Measurements from ENCODE around the gene AQP12B.
"Not testable (repeated sequence)": the region's sequence is repeated elsewhere in the genome, so short reads cannot be mapped to it uniquely, and the experiment has no call there.

AQP12B gene

GRCh38 chr2:240683329-240683979, 769 bp upstream of the AQP12B start:
- not testable (repeated sequence) for DNase-seq (ENCODE audit: low read depth)

GRCh38 chr2:240680185-240680584, 2.5 kb downstream of the AQP12B start:
- DNase-seq (ENCODE audit: low read depth): not testable (repeated sequence)

DNA sequence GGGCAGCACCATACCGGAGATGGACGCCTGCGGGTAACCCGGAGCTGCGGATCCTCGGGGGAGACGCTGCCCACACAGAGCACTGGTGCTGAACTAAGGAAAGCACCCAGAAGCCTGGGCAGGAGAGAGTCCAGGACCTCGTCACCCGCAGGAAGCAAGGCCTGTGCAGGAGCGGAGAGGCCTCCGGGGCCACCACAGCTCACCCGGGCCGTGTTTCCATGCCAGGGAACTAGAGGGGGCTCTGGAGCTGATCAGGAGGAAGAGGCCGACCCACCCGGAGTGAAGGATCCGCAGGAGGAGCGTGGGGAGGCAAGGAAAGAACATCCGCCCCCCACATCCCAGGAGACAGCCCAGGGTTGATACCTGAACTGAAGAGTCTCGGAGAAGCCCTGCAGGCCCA, 3.8 kb downstream of the AQP12B start:
- not testable (repeated sequence) for DNase-seq (ENCODE audit: low read depth)

GRCh38 chr2:240678043-240678442, 4.6 kb downstream of the AQP12B start:
- not testable (repeated sequence) for DNase-seq (ENCODE audit: low read depth)

GRCh38 chr2:240675345-240675744, 7.3 kb downstream of the AQP12B start:
- DNase-seq (ENCODE audit: low read depth): not testable (repeated sequence)

DNA sequence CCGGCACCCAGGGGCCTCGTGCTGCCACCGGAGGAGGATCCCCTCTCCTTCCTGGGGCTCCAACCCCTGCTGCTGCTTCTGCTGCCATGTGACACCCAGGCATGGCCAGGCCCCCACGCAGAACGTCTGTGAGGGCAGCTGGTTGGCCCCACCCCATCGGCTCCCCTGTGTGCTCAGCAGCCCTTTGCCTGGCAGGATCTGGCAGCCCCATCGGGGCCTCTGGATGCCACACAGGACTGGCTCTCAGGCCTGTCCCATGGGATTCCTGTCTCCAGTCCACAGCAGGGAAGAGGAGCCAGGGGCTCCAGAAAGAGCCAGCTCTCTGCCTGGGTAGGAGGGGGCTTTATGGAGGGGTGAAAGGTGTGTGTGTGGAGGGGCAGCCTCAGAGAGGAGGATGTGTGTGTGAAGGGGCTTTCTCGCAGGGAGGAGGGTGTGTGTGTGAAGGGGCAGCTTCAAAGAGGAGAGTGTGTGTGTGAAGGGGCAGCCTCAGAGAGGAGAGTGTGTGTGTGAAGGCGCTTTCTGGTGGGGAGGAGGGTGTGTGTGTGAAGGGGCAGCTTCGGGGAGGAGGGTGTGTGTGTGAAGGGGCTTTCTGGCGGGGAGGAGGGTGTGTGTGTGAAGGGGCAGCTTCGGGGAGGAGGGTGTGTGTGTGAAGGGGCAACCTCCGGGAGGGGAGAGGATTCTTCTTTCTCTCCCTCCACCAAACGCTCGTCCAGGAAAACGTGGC, 8.1 kb downstream of the AQP12B start:
- not testable (repeated sequence) for DNase-seq (ENCODE audit: low read depth)

- no peak for DNase-seq (ENCODE audit: low read depth)
Observed at GRCh38 chr2:240672701-240673190, 9.9 kb downstream of the AQP12B start.

DNA sequence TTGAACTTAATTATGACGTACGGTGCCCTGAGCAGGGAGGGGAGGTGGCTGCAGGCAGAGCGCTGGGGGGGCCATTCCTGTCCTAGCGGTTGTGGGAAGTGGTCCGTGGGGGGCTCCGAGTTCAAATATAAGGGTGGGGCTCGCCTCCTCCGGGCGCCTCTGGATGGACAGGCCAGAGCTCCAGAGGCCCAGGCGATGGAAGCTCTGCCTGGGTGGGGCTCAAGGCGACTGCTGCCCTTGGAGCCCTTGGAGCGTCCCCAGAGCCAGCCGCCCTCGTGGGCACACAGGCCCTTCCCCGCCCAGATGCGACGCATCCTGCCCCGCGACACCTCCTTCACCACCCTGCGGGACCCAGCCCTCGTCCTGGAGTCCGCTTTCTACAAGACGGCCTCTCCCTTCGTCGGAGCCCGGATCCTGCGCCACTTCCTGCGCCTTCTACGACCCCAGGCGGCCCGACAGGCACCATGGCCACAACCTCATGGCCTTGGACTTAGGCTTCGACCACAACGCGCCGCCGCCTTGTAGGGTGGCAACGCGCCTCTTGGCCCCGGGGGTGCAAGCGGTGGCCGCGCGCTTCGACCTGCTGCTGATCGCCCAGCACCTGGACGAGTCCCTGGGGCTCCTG, 10.5 kb downstream of the AQP12B start:
- DNase-seq (ENCODE audit: low read depth): no peak

DNA sequence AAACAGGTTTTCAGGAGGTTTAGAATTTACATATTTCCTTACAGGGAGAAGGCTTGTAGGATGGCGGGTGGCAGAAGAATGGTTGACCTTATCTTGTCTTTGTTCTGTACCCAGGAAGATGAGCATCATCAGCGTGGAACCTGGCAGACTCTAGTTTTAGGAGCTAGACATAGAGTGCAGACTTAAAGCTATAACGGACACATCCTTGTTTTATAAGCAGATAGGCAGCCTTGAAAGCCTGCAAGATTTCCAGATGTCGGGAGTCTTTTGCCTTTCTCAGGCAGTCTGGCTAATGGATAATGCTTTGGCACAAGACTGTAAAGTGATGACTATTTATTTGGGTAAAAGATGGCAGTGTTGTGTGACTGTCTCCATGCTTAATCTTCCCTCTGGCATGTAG, 11.7 kb downstream of the AQP12B start:
- DNase-seq (ENCODE audit: low read depth): no peak

- no peak for DNase-seq (ENCODE audit: low read depth)
Observed at GRCh38 chr2:240670402-240670801, 12.3 kb downstream of the AQP12B start.

GRCh38 chr2:240664622-240665021, 18.1 kb downstream of the AQP12B start:
- no peak for DNase-seq (ENCODE audit: low read depth)

DNA sequence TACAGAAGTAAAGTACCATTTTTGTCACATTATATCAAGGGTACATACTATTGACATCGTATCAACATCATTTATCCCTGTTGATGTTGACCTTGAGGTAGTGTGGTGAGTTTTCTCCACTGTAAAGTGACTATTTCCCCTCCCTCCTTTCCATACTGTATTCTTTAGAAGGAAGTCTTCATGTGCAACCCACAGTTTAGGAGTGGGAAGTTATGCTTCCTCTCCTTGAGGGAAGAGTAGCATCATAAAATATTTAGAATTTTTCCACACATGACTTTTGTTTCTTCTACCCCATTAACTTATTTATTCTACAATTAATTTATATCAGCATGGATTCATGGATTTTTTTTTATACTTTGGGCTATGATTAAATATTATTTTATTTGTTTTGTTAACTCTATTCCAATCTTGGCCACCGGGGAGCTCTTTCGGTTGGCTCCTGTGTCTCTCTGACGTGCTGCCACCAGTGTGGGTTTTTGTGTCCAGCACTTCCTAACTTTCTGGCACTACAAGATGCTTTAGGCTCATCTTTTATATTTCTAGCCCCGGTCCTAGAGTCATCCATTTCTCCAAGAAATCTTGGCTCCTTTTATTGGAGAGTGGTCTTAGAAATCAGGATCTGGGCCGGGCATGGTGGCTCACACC, 19.0 kb downstream of the AQP12B start:
- DNase-seq (ENCODE audit: low read depth): no peak

GRCh38 chr2:240662681-240663080, 20.0 kb downstream of the AQP12B start:
- DNase-seq (ENCODE audit: low read depth): no peak

- not testable (repeated sequence) for DNase-seq (ENCODE audit: low read depth)
Observed at GRCh38 chr2:240659883-240660282, 22.8 kb downstream of the AQP12B start.

DNA sequence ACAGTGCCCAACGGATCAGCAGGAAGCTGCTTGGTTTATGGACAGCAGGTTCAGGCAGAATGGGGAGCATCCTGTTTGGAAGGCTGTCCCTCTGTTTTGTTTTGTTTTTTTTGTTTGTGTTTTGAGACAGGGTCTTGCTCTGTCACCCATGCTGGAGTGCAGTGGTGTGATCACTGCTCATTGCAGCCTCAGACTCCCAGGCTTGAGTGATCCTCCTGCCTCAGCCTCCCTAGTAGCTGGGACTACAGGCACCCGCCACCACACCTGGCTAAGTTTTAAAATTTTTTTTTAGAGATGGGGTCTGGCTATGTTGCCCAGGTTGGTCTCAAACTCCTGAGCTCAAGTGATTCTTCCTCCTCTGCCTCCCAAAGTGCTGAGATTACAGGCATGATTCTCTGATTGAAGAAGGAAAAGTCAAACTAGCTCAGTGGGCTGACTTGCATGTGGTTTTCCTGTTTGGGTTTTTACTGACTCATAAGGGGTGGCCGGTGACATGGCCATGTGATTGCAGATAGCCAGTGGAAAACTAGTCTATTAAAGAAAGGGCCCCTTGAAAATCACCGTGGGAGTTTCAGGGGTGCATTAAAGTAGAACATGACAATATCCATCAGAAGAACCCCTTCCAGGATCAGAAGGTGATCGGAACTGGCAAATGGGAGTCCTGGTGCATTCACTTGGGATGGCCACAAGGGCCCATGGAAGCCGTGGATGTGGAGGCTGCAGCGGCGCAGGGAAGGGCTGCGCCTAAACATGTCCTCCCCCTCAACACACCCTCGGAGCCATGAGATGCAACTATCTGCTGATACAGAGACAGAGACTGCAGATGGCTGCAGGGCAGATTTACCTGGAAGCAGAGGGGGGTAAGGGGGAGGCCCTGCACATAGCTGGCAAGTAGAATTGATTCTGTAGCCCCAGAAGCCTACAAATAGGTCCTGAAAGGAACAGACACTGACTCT, 26.5 kb downstream of the AQP12B start:
- peak; percentile 54 for DNase-seq (ENCODE audit: low read depth)

DNA sequence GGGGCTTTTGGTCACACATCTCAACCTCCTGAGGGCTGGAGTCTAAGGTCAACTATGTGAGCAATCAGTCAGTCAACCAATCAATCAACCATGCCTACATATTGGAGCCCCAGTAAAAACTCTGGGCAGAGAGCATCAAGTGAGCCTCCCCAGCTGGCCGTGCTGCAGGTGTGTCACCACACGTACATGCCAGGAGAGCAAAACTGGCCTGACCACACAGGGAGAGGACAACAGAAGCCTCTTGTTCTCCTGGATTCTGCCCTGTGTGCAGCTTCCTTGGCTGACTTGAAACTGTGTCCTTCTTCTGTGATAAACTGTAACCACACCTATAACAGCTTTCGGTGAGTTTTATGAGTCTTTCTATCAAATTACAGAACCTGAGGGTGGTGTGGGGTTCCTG, 31.5 kb downstream of the AQP12B start:
- DNase-seq (ENCODE audit: low read depth): no peak

DNA sequence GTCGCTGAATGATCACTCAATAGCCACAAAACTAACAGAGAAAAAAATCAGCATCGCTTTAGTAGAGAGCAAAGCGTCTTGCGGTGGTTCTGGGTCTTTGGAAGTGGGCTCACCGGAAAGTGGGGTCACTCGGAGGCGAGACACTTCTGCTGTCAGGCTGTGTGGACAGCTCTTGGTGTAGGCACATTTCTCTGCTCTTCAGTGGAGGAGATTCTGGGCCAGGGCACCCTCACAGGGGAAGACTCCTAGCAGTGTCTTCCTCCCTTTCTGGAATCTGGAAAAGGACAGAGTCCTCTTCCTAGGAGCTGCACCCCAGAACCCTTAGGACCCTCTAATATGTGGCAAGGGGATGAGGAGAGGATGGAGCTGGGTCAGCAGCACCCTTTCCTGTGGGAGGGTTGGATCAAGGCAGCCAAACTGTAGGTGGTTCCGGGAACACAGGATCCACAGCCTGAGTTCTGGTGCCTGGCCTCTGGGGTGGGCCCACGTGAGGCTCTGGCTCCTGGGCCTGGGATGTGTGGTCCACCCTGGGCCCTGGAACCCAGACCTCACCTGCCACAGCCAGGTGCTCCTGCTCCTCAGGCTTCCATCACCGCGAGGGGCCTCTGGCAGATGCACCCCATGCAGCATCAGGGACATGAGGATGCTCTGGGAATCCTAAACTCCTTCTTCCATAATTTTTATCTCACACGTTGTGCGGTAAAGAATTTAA, 32.3 kb downstream of the AQP12B start:
- no peak for DNase-seq (ENCODE audit: low read depth)

- no peak for DNase-seq (ENCODE audit: low read depth)
Observed at GRCh38 chr2:240649331-240649730, 33.4 kb downstream of the AQP12B start.

DNA sequence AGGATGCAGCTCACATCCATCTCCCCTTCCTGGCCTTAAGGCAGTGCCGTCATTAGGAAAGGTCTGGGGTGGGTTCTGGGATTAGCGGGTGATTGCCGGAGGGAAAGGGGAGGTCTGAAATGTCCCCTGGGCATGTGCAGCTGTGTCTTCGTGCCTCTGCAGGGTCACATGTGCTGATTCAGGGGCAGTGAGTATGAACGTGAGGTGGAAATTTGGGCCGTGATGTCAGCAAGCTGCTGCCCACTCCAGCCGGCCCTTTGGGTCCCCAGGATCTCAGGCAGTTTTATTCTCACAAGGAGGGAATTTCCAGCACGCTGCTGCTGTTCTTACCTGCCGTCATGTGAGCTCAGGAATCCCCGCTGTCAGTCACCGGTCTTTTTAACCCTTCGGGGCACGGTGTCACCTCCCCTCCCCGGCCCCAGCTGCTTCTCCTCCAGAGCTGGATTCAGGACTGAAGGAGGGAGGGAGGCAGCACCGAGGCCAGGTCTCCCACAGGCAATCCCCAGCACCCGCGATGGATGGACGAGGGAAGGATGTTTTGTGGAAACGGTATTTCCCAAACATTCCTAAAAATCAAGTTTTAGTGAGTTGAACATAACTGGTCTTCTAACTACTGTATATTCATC, 33.9 kb downstream of the AQP12B start:
- DNase-seq (ENCODE audit: low read depth): no peak

DNA sequence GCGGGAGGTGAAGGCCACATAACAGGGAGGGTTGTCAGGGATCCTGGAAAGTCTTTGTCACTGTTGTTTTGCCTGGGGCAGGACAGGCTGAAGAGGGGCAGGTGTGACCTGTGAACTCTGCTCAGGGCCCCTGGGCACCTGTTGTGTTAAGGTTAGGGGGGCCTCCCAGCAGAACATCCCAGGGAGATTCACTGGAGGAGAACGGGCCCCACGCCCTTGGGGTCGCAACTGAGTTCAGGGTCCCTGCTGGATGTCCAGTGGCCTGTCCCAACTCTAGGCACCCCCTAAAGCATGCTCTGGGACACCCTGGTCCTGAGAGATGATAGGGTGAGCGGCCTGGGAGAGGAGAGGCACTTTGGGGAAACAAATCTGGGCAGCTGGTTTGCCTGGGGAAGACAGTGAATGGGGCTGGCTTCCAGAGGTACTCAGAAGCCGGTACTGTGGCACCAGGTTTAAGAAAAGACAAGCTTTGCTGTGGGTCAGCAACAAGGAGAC, 34.5 kb downstream of the AQP12B start:
- DNase-seq (ENCODE audit: low read depth): no peak
